NB4 (cell line): ENCODE data around the gene PCYT2.
A peak's percentile ranks its signal among the peaks of the same experiment; 100 is the strongest.

Experiments
- DNase-seq: peaks from one replicate; pipeline ENCODE4 v3.0.0; 2010; ENCODE audit warnings: low read depth
- H3K4me3 ChIP-seq: one replicate; pipeline ENCODE4 v1.5.1; 2011; ENCODE audit warnings: mild to moderate bottlenecking, low read depth, low read length, moderate library complexity
- CTCF ChIP-seq: IDR thresholded peaks from one replicate; pipeline ENCODE4 v1.5.1; 2012; ENCODE audit warnings: low read depth, low read length
- MYC ChIP-seq: IDR thresholded peaks from 2 replicates; pipeline ENCODE4 v1.6.1; 2011; ENCODE audit warnings: low read depth, low read length
- POLR2A ChIP-seq: IDR thresholded peaks from 2 replicates; pipeline ENCODE4 v1.6.1; 2011; ENCODE audit warnings: mild to moderate bottlenecking; ENCODE audit not compliant: insufficient read length; ENCODE audit errors: extremely low read depth
- TF ChIP-seq, protein P1 (sequence below): IDR thresholded peaks from 2 replicates; pipeline ENCODE4 v1.6.1; 2011; ENCODE audit warnings: low read depth, low read length

Gene PCYT2

DNA sequence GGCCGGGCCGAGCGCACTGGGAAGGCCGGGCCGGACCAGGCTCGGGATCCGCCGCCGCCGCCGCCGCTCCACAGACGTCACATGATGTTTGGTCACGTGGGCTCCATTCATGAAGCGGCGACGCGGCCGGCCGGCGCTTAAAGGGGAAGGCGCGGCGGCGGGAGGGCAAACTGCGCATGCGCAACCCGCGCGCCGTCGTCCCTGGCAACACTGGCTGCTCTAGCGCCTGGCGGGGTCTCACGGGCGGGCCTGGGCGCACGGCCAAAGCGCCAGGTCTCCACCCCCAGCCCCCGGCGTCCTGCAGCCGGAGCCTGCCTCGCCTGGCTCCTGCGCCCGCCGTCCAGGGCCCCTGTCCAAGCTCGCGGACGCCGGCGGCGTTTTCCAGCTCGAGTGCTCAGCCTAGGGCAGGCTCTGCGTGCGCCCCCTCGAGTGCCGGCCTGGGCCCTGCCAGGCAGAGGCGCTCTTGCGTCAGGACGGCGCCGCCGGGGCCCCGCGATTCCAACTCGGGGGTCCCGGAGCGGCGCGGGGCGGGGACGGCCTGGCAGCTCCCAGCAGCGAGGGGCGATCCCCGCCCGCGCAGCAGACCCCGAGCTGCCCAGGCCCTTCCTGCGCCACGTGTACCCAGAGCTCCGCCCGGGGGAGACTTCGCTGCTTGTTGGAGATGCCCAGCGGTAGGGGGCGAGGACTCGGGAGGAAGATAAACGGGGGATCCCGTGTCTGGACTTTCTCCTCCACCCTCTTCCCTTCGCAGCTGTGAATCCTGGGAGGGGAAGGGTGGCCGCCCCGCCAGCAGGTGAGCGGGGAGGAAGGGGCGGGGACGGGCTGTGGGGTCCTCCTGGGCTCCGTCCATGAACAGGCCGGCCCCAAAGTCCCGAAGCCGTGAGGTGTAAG is 16.7 kb upstream of the PCYT2 start, which contains the start of gene MAFG:
TSS of gene MAFG (minus strand) at position 83 of the 891 bp plus-strand sequence. CDS start 4,550 bp downstream, outside the sequence.
- peak within 1 kb of the TSS; percentile 80 for H3K4me3 ChIP-seq
- peak; percentile 27 for TF ChIP-seq CTCF
- no peak for TF ChIP-seq POLR2A
- peak; percentile 56 for TF ChIP-seq MYC
- TF ChIP-seq, protein P1, sequence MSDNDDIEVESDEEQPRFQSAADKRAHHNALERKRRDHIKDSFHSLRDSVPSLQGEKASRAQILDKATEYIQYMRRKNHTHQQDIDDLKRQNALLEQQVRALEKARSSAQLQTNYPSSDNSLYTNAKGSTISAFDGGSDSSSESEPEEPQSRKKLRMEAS: peak; percentile 94
- DNase-seq: peak; percentile 94

- peak overlapping the region; percentile 80 for H3K4me3 ChIP-seq
- no peak for DNase-seq
- TF ChIP-seq MYC (no peak), CTCF (no peak), POLR2A (no peak)
- TF ChIP-seq, protein P1: no peak
Observed at GRCh38 chr17:81927152-81927652, 16.0 kb upstream of the PCYT2 start.

GRCh38 chr17:81926451-81927151 is 15.4 kb upstream of the PCYT2 start:
- DNase-seq: peak; percentile 97

GRCh38 chr17:81925860-81926450 is 14.8 kb upstream of the PCYT2 start:
- H3K4me3 ChIP-seq: peak overlapping the region; percentile 80
- TF ChIP-seq, protein P1: no peak
- TF ChIP-seq MYC: no peak
- no peak for TF ChIP-seq POLR2A
- TF ChIP-seq CTCF: no peak
- DNase-seq: no peak

More at GRCh38 chr17:81926451-81927151, 15.4 kb upstream of the PCYT2 start:
- peak overlapping the region; percentile 80 for H3K4me3 ChIP-seq
- TF ChIP-seq CTCF (no peak), MYC (peak; percentile 49), POLR2A (no peak)
- TF ChIP-seq, protein P1: peak; percentile 51
